H1 (cell line): Measurements from ENCODE around the gene CLPSL2. TPM values are rescaled to one million over a fixed set of nuclear protein-coding genes. Genes with fewer than 3 reads are reported as not detected.
A peak's percentile ranks its signal among the peaks of the same experiment; 100 is the strongest.

Source experiments
- CTCF ChIA-PET: fragments of 300-600 bp; sonication (Branson Sonifier 250); formaldehyde crosslinking; loops from one replicate; lab custom pipeline; 2021; ENCODE audit not compliant: partially characterized antibody; lab: Charles Lee
- POLR2A ChIA-PET: fragments of 300-600 bp; sonication (Branson Sonifier 250); formaldehyde crosslinking; loops from one replicate; lab custom pipeline; 2021; ENCODE audit warnings: inconsistent platforms; ENCODE audit not compliant: partially characterized antibody; lab: Charles Lee
- DNase-seq, 2 experiments: peaks; one replicate each; pipeline versions ENCODE4 v3.0.0 to v3.0.0-alpha.2; 2010 to 2022; ENCODE audit warnings: low spot score in 2 of 2, low read depth in 1 of 2, mixed read lengths in 1 of 2
- FAIRE-seq: peaks from 2 replicates; lab custom pipeline; 2011; peaks lifted over from hg19 to GRCh38; lab: Jason Lieb, UNC
- H2AFZ ChIP-seq: 2 replicates; pipeline ENCODE4 v1.8.1; 2012; ENCODE audit warnings: low read length, inconsistent platforms
- H2AK5ac ChIP-seq: 2 replicates; pipeline ENCODE4 v1.6.1; 2013; ENCODE audit warnings: low read depth, low read length
- H2BK120ac ChIP-seq: replicated peaks from 2 replicates; pipeline ENCODE3; 2013; ENCODE audit warnings: low read depth, low read length, inconsistent platforms
- H2BK12ac ChIP-seq: 2 replicates; pipeline ENCODE4 v1.6.1; 2013; ENCODE audit warnings: low read depth, low read length
- H2BK15ac ChIP-seq: 2 replicates; pipeline ENCODE4 v1.6.1; 2013; ENCODE audit warnings: low read length
- H2BK20ac ChIP-seq: 2 replicates; pipeline ENCODE4 v1.6.1; 2013; ENCODE audit warnings: low read length
- H2BK5ac ChIP-seq: 2 replicates; pipeline ENCODE4 v1.6.1; 2013; ENCODE audit warnings: low read depth, low read length
- H3K14ac ChIP-seq: 2 replicates; pipeline ENCODE4 v1.6.1; 2013; ENCODE audit warnings: inconsistent platforms; ENCODE audit not compliant: insufficient read length
- H3K18ac ChIP-seq: 2 replicates; pipeline ENCODE4 v1.6.1; 2013; ENCODE audit warnings: low read length; ENCODE audit errors: extremely low read depth
- H3K23ac ChIP-seq: 2 replicates; pipeline ENCODE4 v1.6.1; 2013; ENCODE audit warnings: inconsistent platforms; ENCODE audit not compliant: insufficient read length
- H3K23me2 ChIP-seq: 2 replicates; pipeline ENCODE4 v1.6.1; 2013; ENCODE audit warnings: low read depth, low read length
- H3K27ac ChIP-seq: 2 replicates; pipeline ENCODE4 v1.6.1; 2011; ENCODE audit warnings: low read depth, low read length, inconsistent platforms
- H3K27me3 ChIP-seq, 4 experiments: replicated peaks in 1 of 4; 1 replicate in 1 of 4; 2 replicates in 3 of 4; pipeline versions ENCODE4 v1.6.1 to v1.8.1; 2011 to 2013; ENCODE audit warnings: low read length in 3 of 4, mild to moderate bottlenecking in 3 of 4, inconsistent platforms in 2 of 4, mixed read lengths in 2 of 4, moderate library complexity in 1 of 4; ENCODE audit not compliant: control insufficient read depth in 3 of 4, insufficient read depth in 3 of 4; ENCODE audit errors: extremely low read depth in 1 of 4
- H3K36me3 ChIP-seq, 4 experiments: 2 replicates each; pipeline versions ENCODE4 v1.6.1 to v1.8.1; 2011 to 2013; ENCODE audit warnings: mild to moderate bottlenecking in 4 of 4, low read length in 3 of 4, moderate library complexity in 2 of 4, control low read depth in 1 of 4, inconsistent platforms in 1 of 4; ENCODE audit not compliant: insufficient read depth in 4 of 4, control insufficient read depth in 2 of 4
- H3K4ac ChIP-seq: replicated peaks from 2 replicates; pipeline ENCODE3; 2013; ENCODE audit warnings: low read length, low read depth, mixed read lengths, inconsistent platforms; ENCODE audit not compliant: insufficient read length
- H3K4me1 ChIP-seq, 4 experiments: replicated peaks in 1 of 4; 1 replicate in 1 of 4; 2 replicates in 3 of 4; pipeline versions ENCODE4 v1.6.1 to v1.8.1; 2011 to 2013; ENCODE audit warnings: low read length in 3 of 4, inconsistent platforms in 2 of 4, mixed read lengths in 1 of 4; ENCODE audit not compliant: insufficient read depth in 4 of 4, control insufficient read depth in 3 of 4
- H3K4me2 ChIP-seq, 2 experiments: 2 replicates each; pipeline versions ENCODE4 v1.6.1 to v1.8.1; 2011 to 2013; ENCODE audit warnings: low read depth in 2 of 2, low read length in 2 of 2, control low read depth in 1 of 2, inconsistent platforms in 1 of 2, mild to moderate bottlenecking in 1 of 2; ENCODE audit not compliant: insufficient read depth in 1 of 2
- H3K4me3 ChIP-seq, 4 experiments: fragments of 200-600, 300-600 bp in 1 of 4; sonication (generic), shearing (Covaris generic), sonication (Bioruptor Twin) in 1 of 4; 2 replicates each; pipeline versions ENCODE4 v1.5.1 to v1.8.1; 2011 to 2016; ENCODE audit warnings: low read length in 4 of 4, low read depth in 3 of 4, control low read depth in 2 of 4, inconsistent platforms in 2 of 4, mild to moderate bottlenecking in 2 of 4, mixed read lengths in 1 of 4, moderate library complexity in 1 of 4; ENCODE audit not compliant: insufficient read depth in 2 of 4; ENCODE audit errors: extremely low read depth in 1 of 4
- H3K56ac ChIP-seq: replicated peaks from 2 replicates; pipeline ENCODE3; 2013; ENCODE audit warnings: low read depth, mild to moderate bottlenecking, mixed read lengths, low read length, inconsistent platforms; ENCODE audit not compliant: insufficient read length
- H3K79me1 ChIP-seq: 2 replicates; pipeline ENCODE4 v1.6.1; 2013; ENCODE audit warnings: low read depth, low read length, control low read depth
- H3K79me2 ChIP-seq, 2 experiments: 2 replicates each; pipeline versions ENCODE4 v1.6.1 to v1.8.1; 2012 to 2013; ENCODE audit warnings: low read length in 2 of 2, mild to moderate bottlenecking in 2 of 2, inconsistent platforms in 1 of 2; ENCODE audit not compliant: insufficient read depth in 2 of 2, control insufficient read depth in 1 of 2
- H3K9ac ChIP-seq, 4 experiments: replicated peaks in 1 of 4; 1 replicate in 1 of 4; 2 replicates in 3 of 4; pipeline versions ENCODE4 v1.6.1 to v1.8.1; 2011 to 2013; ENCODE audit warnings: low read depth in 3 of 4, low read length in 3 of 4, control low read depth in 2 of 4, mild to moderate bottlenecking in 2 of 4, moderate library complexity in 2 of 4, inconsistent platforms in 1 of 4; ENCODE audit errors: extremely low read depth in 1 of 4
- H3K9me3 ChIP-seq, 2 experiments: 2 replicates each; pipeline versions ENCODE4 v1.6.1 to v1.8.1; 2012 to 2013; ENCODE audit warnings: mild to moderate bottlenecking in 2 of 2, moderate library complexity in 2 of 2, control low read depth in 1 of 2, inconsistent platforms in 1 of 2, low read depth in 1 of 2, low read length in 1 of 2, mixed read lengths in 1 of 2; ENCODE audit not compliant: insufficient read depth in 2 of 2
- H4K20me1 ChIP-seq, 2 experiments: replicated peaks in 1 of 2; 2 replicates each; pipeline versions ENCODE3 to v1.8.1; 2011 to 2013; ENCODE audit warnings: inconsistent platforms in 2 of 2, low read length in 2 of 2, mild to moderate bottlenecking in 1 of 2; ENCODE audit not compliant: insufficient read depth in 2 of 2, control insufficient read depth in 1 of 2
- H4K5ac ChIP-seq: 2 replicates; pipeline ENCODE4 v1.6.1; 2013; ENCODE audit warnings: low read length, low read depth, mixed read lengths, inconsistent platforms; ENCODE audit not compliant: insufficient read length
- H4K8ac ChIP-seq: 2 replicates; pipeline ENCODE4 v1.8.0; 2013; ENCODE audit warnings: mild to moderate bottlenecking, moderate library complexity, low read length, inconsistent platforms; ENCODE audit not compliant: insufficient read depth; ENCODE audit errors: extremely low read depth
- H4K91ac ChIP-seq: replicated peaks from 2 replicates; pipeline ENCODE3; 2013; ENCODE audit warnings: low read length, mixed read lengths, inconsistent platforms; ENCODE audit not compliant: insufficient read length
- ATF3 ChIP-seq: IDR thresholded peaks from 2 replicates; pipeline ENCODE4 v1.6.1; 2011; ENCODE audit warnings: low read depth, mild to moderate bottlenecking, low read length; ENCODE audit not compliant: insufficient read depth
- CREB1 ChIP-seq: IDR thresholded peaks from 2 replicates; pipeline ENCODE4 v1.6.1; 2012; ENCODE audit warnings: inconsistent platforms
- E2F6 ChIP-seq: IDR thresholded peaks from 2 replicates; pipeline ENCODE4 v1.6.1; 2012; ENCODE audit warnings: inconsistent platforms
- GTF2F1 ChIP-seq: IDR thresholded peaks from 2 replicates; pipeline ENCODE4 v1.6.1; 2012; ENCODE audit warnings: low read depth, low read length, improper control_type of control experiment, borderline replicate concordance
- MAFK ChIP-seq: IDR thresholded peaks from 2 replicates; pipeline ENCODE4 v1.6.1; 2012; ENCODE audit warnings: low read depth, mild to moderate bottlenecking, improper control_type of control experiment, low read length
- NANOG ChIP-seq: IDR thresholded peaks from 2 replicates; pipeline ENCODE4 v1.6.1; 2011; ENCODE audit warnings: low read length, low read depth, mild to moderate bottlenecking, inconsistent platforms; ENCODE audit not compliant: insufficient read depth, poor library complexity, severe bottlenecking
- SIN3A ChIP-seq, 2 experiments: IDR thresholded peaks in 1 of 2; conservative IDR thresholded peaks in 1 of 2; 2 replicates each; pipeline ENCODE4 v1.6.1; 2011 to 2012; ENCODE audit warnings: low read length in 2 of 2, improper control_type of control experiment in 1 of 2, low read depth in 1 of 2, mild to moderate bottlenecking in 1 of 2
- SIRT6 ChIP-seq: IDR thresholded peaks from one replicate; pipeline ENCODE4 v1.7.1; 2012; ENCODE audit warnings: low read length, inconsistent platforms
- SIX5 ChIP-seq: IDR thresholded peaks from 2 replicates; pipeline ENCODE4 v1.6.1; 2011; ENCODE audit warnings: mild to moderate bottlenecking, low read depth, low read length
- SP4 ChIP-seq: IDR thresholded peaks from 2 replicates; pipeline ENCODE4 v1.6.1; 2012; ENCODE audit warnings: low read length, inconsistent platforms
- SUZ12 ChIP-seq: fragments of 200-600 bp; sonication (generic); IDR thresholded peaks from 2 replicates; pipeline ENCODE4 v1.6.1; 2012; ENCODE audit warnings: mild to moderate bottlenecking, inconsistent platforms, low read length, moderate library complexity, mixed read lengths
- TCF12 ChIP-seq: IDR thresholded peaks from 2 replicates; pipeline ENCODE4 v1.6.1; 2011; ENCODE audit warnings: low read depth, mild to moderate bottlenecking, low read length
- TEAD4 ChIP-seq: IDR thresholded peaks from 2 replicates; pipeline ENCODE4 v1.6.1; 2012; ENCODE audit warnings: low read depth, low read length, inconsistent platforms, mixed read lengths
- YY1 ChIP-seq: IDR thresholded peaks from 2 replicates; pipeline ENCODE4 v1.6.1; 2011; ENCODE audit warnings: low read depth, mild to moderate bottlenecking, low read length
- WGBS, 2 experiments: shearing (Covaris generic) in 1 of 2; methylation state at CpG; one replicate each; pipeline versions ENCODE4 v1.1.6 to v1.1.7; 2013 to 2015; ENCODE audit warnings: low lambda C conversion rate in 2 of 2, mixed read lengths in 2 of 2, inconsistent platforms in 1 of 2, low coverage in 1 of 2, missing lambda C conversion rate in 1 of 2; ENCODE audit not compliant: insufficient replicate concordance in 2 of 2, insufficient coverage in 1 of 2, insufficient read length in 1 of 2; ENCODE audit errors: extremely low coverage in 1 of 2, missing lambda C conversion rate in 1 of 2; 5-methylcytosine and 5-hydroxymethylcytosine counted together
- polyA plus RNA-seq, 7 experiments: library from polyadenylated mRNA; depleted of rRNA in 3 of 7; stranded (reverse) in 5 of 7; unstranded in 2 of 7; fragments of >200 nt in 5 of 7; fragments of 200-250 nt in 2 of 7; gene quantifications; 1 replicate in 5 of 7; 2 replicates in 1 of 7; 4 replicates in 1 of 7; pipeline versions ENCODE4 v1.2.1 to v1.2.3, GENCODE V29; 2011 to 2013; ENCODE audit warnings: missing spikeins in 2 of 7, mixed read lengths in 2 of 7
- total RNA-seq: library from RNA; stranded (reverse); fragmentation: NEBNext Ultra II Directional; extraction: Animal tissue kit (Norgen Biotek cat#: 25700); gene quantifications from 2 replicates; pipeline ENCODE4 v1.2.1, GENCODE V29; 2021

The CLPSL2 gene
- total and polyA plus RNA-seq, 2 of the 8 experiments (the other 6 are each of a cell fraction or from before 2014, with no cell fraction given) = 1.4 to 3.4 TPM

GRCh38 chr6:35778437-35778836, 2.0 kb downstream of the CLPSL2 start:
- no peaks in the 10 kb centered on the region for H3K79me1 ChIP-seq
- H3K18ac ChIP-seq = no peak overlapping the region
- peak overlapping the region; percentile 34; the same call in 1 of the 2 replicates for H2BK20ac ChIP-seq
- H3K4me3 ChIP-seq = no peak overlapping the region
- H3K4ac ChIP-seq = no peak overlapping the region
- no peak overlapping the region for H4K8ac ChIP-seq
- no peak overlapping the region for H2AFZ ChIP-seq
- H3K56ac ChIP-seq = no peak overlapping the region
- ChIA-PET POLR2A (interaction anchor here (3.0 kb wide), 1 partner anchor 14 kb away, joined by 21 read pairs; no protein-coding TSS in a partner anchor), CTCF (interaction anchor here (1.0 kb wide), 1 partner anchor 24 kb away, joined by 3 read pairs; no protein-coding TSS in a partner anchor)
- no peak overlapping the region for H3K9ac ChIP-seq
- no peak overlapping the region for H4K5ac ChIP-seq
- H3K23ac ChIP-seq = no peak overlapping the region
- no peaks in the 10 kb centered on the region for H4K20me1 ChIP-seq
- peaks cover 0 to 8% (median 3%) of the 10 kb centered on the region in 4 experiments; a peak in 4 of 7 replicates for H3K27me3 ChIP-seq
- H3K79me2 ChIP-seq = no peaks in the 10 kb centered on the region
- H3K36me3 ChIP-seq = no peaks in the 10 kb centered on the region
- 85% methylated on average over 2 of the region's 2 CpGs; no CpG with 5 or more reads in 1 of the 2 experiments for WGBS, 2 experiments
- no peak overlapping the region for H2BK15ac ChIP-seq
- peaks cover 5% of the 10 kb centered on the region for H3K23me2 ChIP-seq
- no peak overlapping the region for H2BK5ac ChIP-seq
- peaks cover 0 to 5% (median under 1%) of the 10 kb centered on the region in 4 experiments; a peak in 1 of 7 replicates for H3K4me1 ChIP-seq
- 0 out of 2 replicates have a peak overlapping the region, but pooled peaks have one; percentile 33 for H2BK12ac ChIP-seq
- no peak for DNase-seq
- H3K4me2 ChIP-seq = no peak overlapping the region
- peak overlapping the region; percentile 93 for H2AK5ac ChIP-seq
- H3K9me3 ChIP-seq = no peaks in the 10 kb centered on the region
- no peak overlapping the region for H4K91ac ChIP-seq
- H2BK120ac ChIP-seq = no peak overlapping the region
- H3K14ac ChIP-seq = no peak overlapping the region
- H3K27ac ChIP-seq = no peak overlapping the region
- no peak for FAIRE-seq
- TF ChIP-seq SIN3A (conservative IDR thresholded peaks at IDR 0.05 in 1 of 2, IDR thresholded peaks at IDR 0.05 in 1 of 2; ENCODE audit: low read depth in 1 of 2, low read length in 2 of 2) (no peak), E2F6 (no peak), NANOG (no peak), ATF3 (no peak), SUZ12 (no peak), YY1 (no peak), SP4 (no peak), MAFK (no peak), CREB1 (no peak), SIRT6 (no peak), SIX5 (no peak), TEAD4 (no peak), TCF12 (no peak), GTF2F1 (no peak)
